ENCODE results near the gene MS4A6A.

GRCh38 chr11:60161766-60162165, 21.1 kb downstream of the MS4A6A start:
- TF ChIP-seq CTCF (IDR thresholded peaks at IDR 0.05; ENCODE audit: insufficient read depth, low read depth, low read length) = no peak
- TF ChIP-seq EZH2 (IDR thresholded peaks at IDR 0.05; ENCODE audit: insufficient read depth, low read length) = no peak

Measured in astrocyte (in vitro differentiated cells and primary cell).